ENCODE results near the gene SIM2. TPM values are rescaled to one million over a fixed set of nuclear protein-coding genes. Genes with fewer than 3 reads are reported as not detected.

SIM2 gene
- total RNA-seq, 4 donors from 2014 or later: 0.36 TPM; not detected in 3

DNA sequence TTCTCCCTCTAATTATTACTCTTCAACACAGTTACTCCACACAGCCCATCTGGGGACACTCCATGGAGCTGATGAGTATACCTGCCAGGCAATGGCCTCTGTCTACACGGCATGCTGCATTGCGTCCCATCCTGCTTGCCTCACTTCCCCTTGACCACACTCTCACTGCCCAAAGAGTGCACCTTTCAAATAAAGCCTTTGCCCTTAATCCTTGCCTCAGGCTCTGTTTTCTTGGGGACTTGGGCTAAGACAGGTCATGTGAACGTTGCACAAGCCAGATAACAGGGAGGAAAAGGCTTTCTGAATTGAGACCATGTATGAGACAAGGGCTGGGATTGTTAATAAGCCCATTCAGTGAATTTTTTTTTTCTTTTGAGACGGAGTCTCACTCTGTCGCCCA is 40.0 kb upstream of the SIM2 start:
- intact Hi-C loops (cut with DNase I; ENCODE audit: low total_unique reads): no loop called here
- WGBS, 2 donors: 83 to 86% methylated on average over 5 of the region's 5 CpGs
- no peak overlapping the region for H3K4me3 ChIP-seq (ENCODE audit: low read depth, poor library complexity, severe bottlenecking)
- TF ChIP-seq POLR2A (IDR thresholded peaks at IDR 0.05): no peak
- TF ChIP-seq, protein P1, sequence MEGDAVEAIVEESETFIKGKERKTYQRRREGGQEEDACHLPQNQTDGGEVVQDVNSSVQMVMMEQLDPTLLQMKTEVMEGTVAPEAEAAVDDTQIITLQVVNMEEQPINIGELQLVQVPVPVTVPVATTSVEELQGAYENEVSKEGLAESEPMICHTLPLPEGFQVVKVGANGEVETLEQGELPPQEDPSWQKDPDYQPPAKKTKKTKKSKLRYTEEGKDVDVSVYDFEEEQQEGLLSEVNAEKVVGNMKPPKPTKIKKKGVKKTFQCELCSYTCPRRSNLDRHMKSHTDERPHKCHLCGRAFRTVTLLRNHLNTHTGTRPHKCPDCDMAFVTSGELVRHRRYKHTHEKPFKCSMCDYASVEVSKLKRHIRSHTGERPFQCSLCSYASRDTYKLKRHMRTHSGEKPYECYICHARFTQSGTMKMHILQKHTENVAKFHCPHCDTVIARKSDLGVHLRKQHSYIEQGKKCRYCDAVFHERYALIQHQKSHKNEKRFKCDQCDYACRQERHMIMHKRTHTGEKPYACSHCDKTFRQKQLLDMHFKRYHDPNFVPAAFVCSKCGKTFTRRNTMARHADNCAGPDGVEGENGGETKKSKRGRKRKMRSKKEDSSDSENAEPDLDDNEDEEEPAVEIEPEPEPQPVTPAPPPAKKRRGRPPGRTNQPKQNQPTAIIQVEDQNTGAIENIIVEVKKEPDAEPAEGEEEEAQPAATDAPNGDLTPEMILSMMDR (IDR thresholded peaks at IDR 0.05): no peak
- DNase-seq (ENCODE audit: low spot score in 2 of 2): peak in 1 of 2 donors; percentile 26

- WGBS, 2 donors: 51 to 52% methylated on average over 11 of the region's 11 CpGs
- intact Hi-C loops (cut with DNase I; ENCODE audit: low total_unique reads): no loop called here
- DNase-seq (ENCODE audit: low spot score in 2 of 2): no peak
- TF ChIP-seq, protein P1 (IDR thresholded peaks at IDR 0.05): no peak
- no peak for TF ChIP-seq POLR2A (IDR thresholded peaks at IDR 0.05)
- H3K4me3 ChIP-seq (ENCODE audit: low read depth, poor library complexity, severe bottlenecking): no peak overlapping the region
Measured at GRCh38 chr21:36661511-36662309, 37.2 kb upstream of the SIM2 start.

DNA sequence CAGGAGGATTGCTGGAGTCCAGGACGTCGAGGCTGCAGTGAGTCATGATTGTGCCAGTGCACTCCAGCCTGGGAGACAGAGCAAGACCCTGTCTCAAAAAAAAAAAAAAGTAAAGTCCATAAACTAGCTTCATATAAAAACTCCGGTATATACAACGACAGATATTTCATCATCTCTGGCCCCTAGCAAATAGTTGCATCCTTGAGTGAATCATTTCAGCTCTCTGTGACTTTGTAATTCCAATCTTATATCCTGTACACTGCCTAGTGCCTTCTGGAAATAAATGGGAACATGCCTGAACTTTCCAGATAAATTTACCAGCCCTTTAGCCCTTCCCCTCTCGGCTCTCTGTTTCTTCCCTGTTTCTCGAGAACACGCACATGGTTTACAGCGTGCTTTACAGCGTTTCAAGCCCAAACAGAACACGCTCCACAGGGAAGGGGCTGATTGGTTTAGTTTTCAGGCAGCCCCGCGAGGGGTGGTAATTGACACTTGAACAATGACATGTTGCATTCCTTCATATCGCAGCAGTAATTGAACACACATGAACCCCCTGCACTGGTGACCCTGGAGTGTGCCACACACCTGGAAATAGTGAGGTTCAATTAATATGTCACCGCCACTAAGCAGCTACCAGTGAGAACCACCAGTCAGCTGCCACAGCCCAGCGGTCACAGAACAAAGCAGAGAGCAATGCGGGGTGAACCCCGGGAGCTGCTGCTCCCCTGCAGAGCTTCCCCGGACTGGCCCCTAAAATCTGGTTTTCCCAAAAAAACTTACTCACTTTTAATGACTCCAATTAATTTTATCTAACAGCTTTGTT is 35.7 kb upstream of the SIM2 start:
- WGBS, 2 donors: 25 to 28% methylated on average over 18 of the region's 18 CpGs
- intact Hi-C loops (cut with DNase I; ENCODE audit: low total_unique reads): no loop called here
- peak in 1 of 2 donors; percentile 25 for DNase-seq (ENCODE audit: low spot score in 2 of 2)

GRCh38 chr21:36664662-36664990 is 34.3 kb upstream of the SIM2 start:
- TF ChIP-seq, protein P1 (IDR thresholded peaks at IDR 0.05): no peak
- TF ChIP-seq POLR2A (IDR thresholded peaks at IDR 0.05): no peak
- intact Hi-C loops (cut with DNase I; ENCODE audit: low total_unique reads): no loop called here
- WGBS, 2 donors: 38 to 42% methylated on average over 9 of the region's 9 CpGs
- DNase-seq (ENCODE audit: low spot score in 2 of 2): peak in 1 of 2 donors; percentile 76
- no peak overlapping the region for H3K4me3 ChIP-seq (ENCODE audit: low read depth, poor library complexity, severe bottlenecking)

More for the DNA sequence above, 35.7 kb upstream of the SIM2 start:
- TF ChIP-seq POLR2A (IDR thresholded peaks at IDR 0.05): no peak
- TF ChIP-seq, protein P1 (IDR thresholded peaks at IDR 0.05): no peak
- H3K4me3 ChIP-seq (ENCODE audit: low read depth, poor library complexity, severe bottlenecking): no peak overlapping the region

DNA sequence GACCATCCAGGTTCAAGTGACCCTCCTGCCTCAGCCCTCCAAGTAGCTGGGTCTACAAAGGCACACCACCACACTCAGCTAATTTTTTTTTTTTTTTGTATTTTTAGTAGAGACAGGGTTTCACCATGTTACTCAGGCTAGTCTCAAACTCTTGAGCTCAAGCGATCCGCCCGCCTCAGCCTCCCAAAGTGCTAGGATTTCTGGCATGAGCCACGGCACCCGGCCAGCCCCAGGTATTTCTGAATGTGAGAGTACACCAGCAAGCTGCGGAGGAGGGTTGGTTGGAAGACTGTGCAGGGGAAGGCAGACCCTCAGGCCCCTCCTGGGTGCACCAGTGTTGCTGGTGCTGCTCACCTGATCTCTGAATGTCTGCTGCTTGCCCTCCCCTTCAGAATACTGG is 33.1 kb upstream of the SIM2 start:
- intact Hi-C loops (cut with DNase I; ENCODE audit: low total_unique reads): no loop called here
- no peak overlapping the region for H3K4me3 ChIP-seq (ENCODE audit: low read depth, poor library complexity, severe bottlenecking)
- 87 to 92% methylated on average over 6 of the region's 6 CpGs for WGBS, 2 donors
- TF ChIP-seq, protein P1 (IDR thresholded peaks at IDR 0.05): no peak
- no peak for TF ChIP-seq POLR2A (IDR thresholded peaks at IDR 0.05)
- DNase-seq (ENCODE audit: low spot score in 2 of 2): peak in 1 of 2 donors; percentile 78

Data from lower leg skin (tissue), 4 donors.